HCT116 (cell line): ENCODE measurements around the gene ABTB2. TPM values are rescaled to one million over a fixed set of nuclear protein-coding genes. Genes with fewer than 3 reads are reported as not detected.

Experiments used
- ATAC-seq: fragments of 200-7000 bp; cut with Tn5 transposase; 2 replicates; pipeline ENCODE4 v1.9.1; 2020; ENCODE audit warnings: mild to moderate bottlenecking, moderate library complexity
- BruUV-seq: library from RNA; stranded (reverse); fragments of 400-500 nt; replicated peaks from 2 replicates; lab custom pipeline; 2021; lab: Mats Ljungman, UMichigan
- CTCF ChIA-PET: fragments of 300-600 bp; sonication (Branson Sonifier 250); formaldehyde crosslinking; loops from one replicate; lab custom pipeline; 2021; ENCODE audit warnings: antibody characterized with exemption; lab: Charles Lee
- POLR2A ChIA-PET: fragments of 300-600, 350-600 bp; sonication (Branson Sonifier 250); formaldehyde crosslinking; loops from one replicate; lab custom pipeline; 2021; ENCODE audit warnings: antibody characterized with exemption; lab: Charles Lee
- RAD21 ChIA-PET, 2 experiments: fragments of 300-600 bp; sonication (Branson Sonifier 250); formaldehyde crosslinking; loops; one replicate each; lab custom pipeline; 2023; ENCODE audit warnings: low total read pairs in 2 of 2; ENCODE audit not compliant: uncharacterized antibody in 2 of 2, unreplicated experiment in 2 of 2, low non-redundant PET in 1 of 2; lab: Charles Lee
- DNase-seq: peaks from one replicate; pipeline ENCODE4 v3.0.0-alpha.2; 2010; ENCODE audit warnings: low read depth, low spot score
- H2AFZ ChIP-seq: fragments of 200-600 bp; shearing (Covaris generic), sonication (generic); 2 replicates; pipeline ENCODE4 v1.6.1; 2017; ENCODE audit warnings: low read depth, mixed run types, mixed read lengths, antibody characterized with exemption, low read length; ENCODE audit not compliant: poor library complexity, severe bottlenecking
- H3K27ac ChIP-seq: 2 replicates; pipeline ENCODE4 v1.5.1; 2012; ENCODE audit warnings: low read depth, low read length
- H3K27me3 ChIP-seq: fragments of 200-600 bp; sonication (generic); 2 replicates; pipeline ENCODE4 v1.6.1; 2016; ENCODE audit warnings: mixed run types, low read length, mixed read lengths; ENCODE audit not compliant: insufficient read depth
- H3K36me3 ChIP-seq, 2 experiments: fragments of 200-500 bp in 1 of 2; fragments of 200-600 bp in 1 of 2; sonication (Bioruptor generic) in 1 of 2; sonication (generic) in 1 of 2; 2 replicates each; pipeline versions ENCODE4 v1.5.1 to v1.6.1; 2014 to 2016; ENCODE audit warnings: low read length in 2 of 2, inconsistent platforms in 1 of 2, mixed read lengths in 1 of 2, mixed run types in 1 of 2; ENCODE audit not compliant: insufficient read depth in 2 of 2, control insufficient read depth in 1 of 2
- H3K4me1 ChIP-seq, 2 experiments: fragments of 200-600 bp in 1 of 2; sonication (generic) in 1 of 2; 2 replicates each; pipeline versions ENCODE4 v1.5.1 to v1.6.1; 2012 to 2017; ENCODE audit warnings: low read length in 2 of 2, inconsistent platforms in 1 of 2, mild to moderate bottlenecking in 1 of 2, mixed read lengths in 1 of 2, mixed run types in 1 of 2, moderate library complexity in 1 of 2; ENCODE audit not compliant: insufficient read depth in 2 of 2, control insufficient read depth in 1 of 2
- H3K4me2 ChIP-seq: fragments of 200-600 bp; sonication (generic); 2 replicates; pipeline ENCODE4 v1.6.1; 2017; ENCODE audit warnings: mixed run types, low read length, mixed read lengths
- H3K4me3 ChIP-seq, 2 experiments: fragments of 200-600 bp in 1 of 2; sonication (generic) in 1 of 2; replicated peaks in 1 of 2; 2 replicates each; pipeline ENCODE4 v1.5.1; 2011 to 2016; ENCODE audit warnings: low read length in 2 of 2, control low read depth in 1 of 2, low read depth in 1 of 2, mild to moderate bottlenecking in 1 of 2, mixed read lengths in 1 of 2, mixed run types in 1 of 2
- H3K79me2 ChIP-seq: fragments of 200-600 bp; sonication (generic); 2 replicates; pipeline ENCODE4 v1.6.1; 2017; ENCODE audit warnings: mild to moderate bottlenecking, mixed run types, low read length, moderate library complexity, mixed read lengths; ENCODE audit not compliant: insufficient read depth
- H3K9ac ChIP-seq: fragments of 200-600 bp; sonication (generic); 2 replicates; pipeline ENCODE4 v1.6.1; 2016; ENCODE audit warnings: low read length, mixed read lengths
- H3K9me2 ChIP-seq: fragments of 200-600 bp; sonication (generic), shearing (Covaris generic); 2 replicates; pipeline ENCODE4 v1.6.1; 2017; ENCODE audit warnings: mixed run types, mild to moderate bottlenecking, moderate library complexity; ENCODE audit not compliant: insufficient read depth
- H3K9me3 ChIP-seq, 2 experiments: fragments of 200-500 bp in 1 of 2; fragments of 200-600 bp in 1 of 2; sonication (Bioruptor generic) in 1 of 2; sonication (generic) in 1 of 2; 2 replicates each; pipeline ENCODE4 v1.6.1; 2014 to 2017; ENCODE audit warnings: low read length in 2 of 2, mixed read lengths in 2 of 2, inconsistent platforms in 1 of 2, low read depth in 1 of 2, mild to moderate bottlenecking in 1 of 2, mixed run types in 1 of 2, moderate library complexity in 1 of 2; ENCODE audit not compliant: control insufficient read depth in 1 of 2, insufficient read depth in 1 of 2
- H4K20me1 ChIP-seq: fragments of 200-600 bp; sonication (generic), shearing (Covaris generic); 2 replicates; pipeline ENCODE4 v1.6.1; 2017; ENCODE audit warnings: mixed run types, mild to moderate bottlenecking, moderate library complexity; ENCODE audit not compliant: insufficient read depth
- ATF3 ChIP-seq: IDR thresholded peaks from 2 replicates; pipeline ENCODE4 v1.6.1; 2012
- CBX3 ChIP-seq: IDR thresholded peaks from 2 replicates; pipeline ENCODE4 v1.6.1; 2012; ENCODE audit warnings: low read depth
- CEBPB ChIP-seq: IDR thresholded peaks from 2 replicates; pipeline ENCODE4 v1.6.1; 2012; ENCODE audit warnings: low read depth
- ELF1 ChIP-seq: IDR thresholded peaks from 2 replicates; pipeline ENCODE4 v1.6.1; 2012; ENCODE audit warnings: low read depth, borderline replicate concordance
- EZH2 ChIP-seq: fragments of 200-600 bp; sonication (generic); IDR thresholded peaks from 2 replicates; pipeline ENCODE4 v1.6.1; 2017; ENCODE audit warnings: antibody characterized with exemption, mixed run types
- JUND ChIP-seq: IDR thresholded peaks from 2 replicates; pipeline ENCODE4 v1.6.1; 2012
- POLR2A ChIP-seq: IDR thresholded peaks from 2 replicates; pipeline ENCODE4 v1.7.0; 2011; ENCODE audit warnings: borderline replicate concordance; ENCODE audit not compliant: insufficient read depth, insufficient read length; ENCODE audit errors: extremely low read depth
- POLR2AphosphoS5 ChIP-seq: IDR thresholded peaks from 2 replicates; pipeline ENCODE4 v1.6.1; 2011; ENCODE audit warnings: mild to moderate bottlenecking, low read depth, low read length, moderate library complexity
- RAD21 ChIP-seq: IDR thresholded peaks from 2 replicates; pipeline ENCODE4 v1.6.1; 2012; ENCODE audit warnings: low read depth, mild to moderate bottlenecking
- REST ChIP-seq: IDR thresholded peaks from 2 replicates; pipeline ENCODE4 v1.6.1; 2012; ENCODE audit warnings: low read depth
- SRF ChIP-seq: IDR thresholded peaks from 2 replicates; pipeline ENCODE4 v1.6.1; 2012; ENCODE audit warnings: low read depth
- YY1 ChIP-seq: IDR thresholded peaks from 2 replicates; pipeline ENCODE4 v1.6.1; 2011; ENCODE audit warnings: low read length, low read depth, moderate library complexity, mild to moderate bottlenecking; ENCODE audit not compliant: insufficient replicate concordance; ENCODE audit errors: extremely low read depth
- ZBTB33 ChIP-seq: IDR thresholded peaks from 2 replicates; pipeline ENCODE4 v1.6.1; 2011; ENCODE audit warnings: mild to moderate bottlenecking, low read length, moderate library complexity; ENCODE audit not compliant: insufficient replicate concordance; ENCODE audit errors: extremely low read depth
- ZFX ChIP-seq: fragments of 450-650 bp; IDR thresholded peaks from 2 replicates; pipeline ENCODE4 v1.6.1; 2017
- ZNF274 ChIP-seq: fragments of 200-500 bp; sonication (Bioruptor generic); IDR thresholded peaks from 2 replicates; pipeline ENCODE4 v1.6.1; 2014; ENCODE audit warnings: mild to moderate bottlenecking, low read depth, low read length, inconsistent platforms
- intact Hi-C: fragments of 100-400 bp; cut with micrococcal nuclease; formaldehyde crosslinking; loops from 2 replicates; pipeline ENCODE4 v1.10.0; 2022
- total RNA-seq: library from RNA; stranded (reverse); gene quantifications from one replicate; pipeline ENCODE4 v1.2.1, GENCODE V29; 2021; ENCODE audit not compliant: unreplicated experiment

The ABTB2 gene
- total RNA-seq, 1 experiment from 2014 or later, result 6.8 TPM

- BruUV-seq, result no TSS peak
- Histone ChIP-seq H3K9me2 (no peaks in the 10 kb centered on the region), H4K20me1 (peaks cover 3% of the 10 kb centered on the region; the same call in 1 of the 2 replicates), H3K9me3 (no peaks in the 10 kb centered on the region), H2AFZ (no peak overlapping the region), H3K27me3 (no peaks in the 10 kb centered on the region), H3K9ac (no peak overlapping the region), H3K4me3 (no peak overlapping the region), H3K36me3 (no peaks in the 10 kb centered on the region), H3K4me2 (0 out of 2 replicates have a peak overlapping the region, but pooled peaks have one; percentile 43), H3K4me1 (peaks cover 24 to 50% of the 10 kb centered on the region in 2 experiments), H3K79me2 (no peaks in the 10 kb centered on the region), H3K27ac (no peak overlapping the region)
- no peak for TF ChIP-seq ATF3
- TF ChIP-seq POLR2A, result no peak
- no peak for TF ChIP-seq REST
- TF ChIP-seq ZNF274, result no peak
- no peak for TF ChIP-seq ELF1
- TF ChIP-seq EZH2, result no peak
- no peak for TF ChIP-seq RAD21
- TF ChIP-seq CBX3, result no peak
- no peak for TF ChIP-seq SRF
- no peak for TF ChIP-seq YY1
- no peak for TF ChIP-seq ZBTB33
- TF ChIP-seq JUND, result no peak
- TF ChIP-seq CEBPB, result no peak
- no peak for TF ChIP-seq ZFX
- no peak for TF ChIP-seq POLR2AphosphoS5
- POLR2A ChIA-PET, result no interaction called here
- RAD21 ChIA-PET, result no interaction called here
- no peak for DNase-seq
- no peak for ATAC-seq
- intact Hi-C loops, result no loop called here
- CTCF ChIA-PET, result interaction anchor here (1.0 to 2.7 kb wide), 4 partner anchors 8 to 106 kb away, joined by 3 to 6 read pairs (median 4); partner anchors contain the start of gene ABTB2
Observed at GRCh38 chr11:34252015-34252414, 105.8 kb downstream of the ABTB2 start.
